NCI-H2107 treated with DMSO at 0.1 percent for 48 hours (cell line): ENCODE data around the gene FMNL2.
"Not testable (repeated sequence)": the region's sequence is repeated elsewhere in the genome, so short reads cannot be mapped to it uniquely, and the experiment has no call there.

Source experiments
- DNase-seq: peaks from one replicate; lab custom pipeline; 2025; ENCODE audit not compliant: unreplicated experiment; lab: John Stamatoyannopoulos, UW

The FMNL2 gene

GRCh38 chr2:152335016-152335725, at the start of gene FMNL2:
TSS of gene FMNL2 (plus strand) at chr2:152335174.
- peak; percentile 47 for DNase-seq

GRCh38 chr2:152292991-152293390, 42.0 kb upstream of the FMNL2 start:
- DNase-seq: no peak

DNA sequence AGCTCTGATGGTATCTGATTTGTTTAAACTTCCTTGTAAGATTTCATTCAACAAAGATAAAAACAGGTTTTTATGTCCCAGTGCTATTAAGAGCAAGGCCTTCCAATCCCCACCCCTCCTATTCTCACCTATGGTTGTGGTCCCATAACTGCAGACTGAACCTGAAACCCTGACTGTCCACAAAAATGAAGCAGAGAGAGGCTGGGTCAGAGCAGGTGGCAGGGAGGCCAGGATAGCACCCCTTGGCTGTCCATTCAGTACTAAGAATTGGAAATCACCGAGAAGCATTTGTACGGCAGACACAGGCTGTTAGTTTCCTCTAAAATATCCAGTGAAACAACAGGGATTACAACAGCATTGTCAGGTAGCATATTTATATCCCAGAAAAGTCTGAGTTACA, 37.3 kb upstream of the FMNL2 start:
- no peak for DNase-seq

- DNase-seq: peak; percentile 38
Observed at GRCh38 chr2:152298754-152299153, 36.2 kb upstream of the FMNL2 start.

DNA sequence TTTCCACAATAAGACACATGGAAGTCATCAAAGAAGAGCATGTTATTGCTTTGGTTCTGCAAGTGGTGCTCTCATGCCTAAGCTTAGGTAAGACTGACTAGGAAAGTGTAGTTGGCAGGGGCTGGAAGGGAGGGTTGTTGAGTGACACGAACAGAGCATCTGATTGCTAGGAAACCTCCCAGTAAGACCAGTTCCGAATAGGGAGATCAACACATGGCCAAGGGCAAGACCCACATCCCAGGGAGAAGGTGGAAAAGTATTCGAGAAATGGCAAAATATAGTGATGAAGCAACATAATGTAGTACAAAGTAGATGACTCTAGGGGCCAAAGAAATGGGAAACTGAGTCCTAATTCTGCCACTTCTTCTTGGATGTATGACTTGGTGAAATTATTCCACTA, 33.8 kb upstream of the FMNL2 start:
- DNase-seq: no peak

- no peak for DNase-seq
Observed at GRCh38 chr2:152303951-152304350, 31.0 kb upstream of the FMNL2 start.

DNA sequence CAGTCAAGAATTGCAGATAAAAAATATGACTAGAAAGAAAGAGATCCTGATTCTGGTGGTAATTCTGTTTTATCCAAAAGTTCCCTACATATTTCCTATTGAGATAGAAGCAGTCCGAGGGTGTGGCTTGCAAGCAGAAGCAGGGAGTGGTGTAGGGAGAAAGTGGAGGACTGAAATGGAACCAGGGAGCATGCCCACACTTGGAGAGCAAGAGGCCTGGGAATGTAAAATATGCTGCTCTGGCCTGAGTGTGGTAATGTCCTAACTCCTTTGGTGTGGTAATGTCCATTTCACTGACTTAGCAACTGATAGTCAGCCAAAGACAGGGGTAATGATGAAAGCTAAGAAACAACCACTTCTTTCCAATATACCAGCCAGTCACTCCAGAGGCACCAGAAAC, 30.1 kb upstream of the FMNL2 start:
- no peak for DNase-seq

DNA sequence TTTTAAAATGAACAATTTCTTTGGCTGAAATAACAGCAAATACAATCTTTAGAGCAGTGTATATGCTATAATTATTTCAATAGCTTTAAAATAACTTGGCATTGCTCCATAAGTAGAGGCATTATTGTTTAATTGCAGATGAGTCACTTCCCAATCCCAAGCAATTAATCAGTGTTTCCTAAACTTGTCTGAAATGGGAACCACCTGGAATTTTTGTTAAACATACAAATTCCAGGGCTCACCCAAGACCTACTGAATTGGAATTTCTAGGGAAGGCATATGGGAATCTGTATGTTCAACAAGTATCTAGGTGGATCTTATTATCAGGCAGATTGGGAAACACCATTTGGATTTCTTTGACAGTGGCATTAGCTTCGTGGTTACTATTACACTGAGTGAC, 27.1 kb upstream of the FMNL2 start:
- no peak for DNase-seq

- DNase-seq: no peak
Observed at GRCh38 chr2:152309352-152310214, 25.4 kb upstream of the FMNL2 start.

- no peak for DNase-seq
Observed at GRCh38 chr2:152319822-152320570, 15.0 kb upstream of the FMNL2 start.

DNA sequence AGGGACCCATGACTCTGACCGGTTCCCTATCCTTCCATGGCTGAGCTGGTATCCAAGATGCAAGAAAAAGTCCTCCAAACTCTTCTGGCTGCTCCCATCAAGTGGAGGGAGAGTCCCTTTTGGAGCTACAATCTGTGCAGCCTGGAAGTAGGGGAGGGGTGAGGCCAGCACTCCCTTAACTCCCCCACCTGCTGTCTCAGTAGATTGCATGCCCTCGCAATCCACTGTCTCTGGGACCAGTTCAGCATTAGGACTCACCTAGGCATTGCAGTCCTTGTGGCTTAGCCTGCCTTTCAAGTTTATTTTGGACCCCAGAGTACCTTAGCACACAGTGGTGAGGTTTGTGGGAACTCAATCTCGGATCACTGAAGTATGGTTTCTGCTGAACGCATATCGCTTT, 14.2 kb upstream of the FMNL2 start:
- DNase-seq: no peak

- DNase-seq: no peak
Observed at GRCh38 chr2:152322222-152322621, 12.8 kb upstream of the FMNL2 start.

DNA sequence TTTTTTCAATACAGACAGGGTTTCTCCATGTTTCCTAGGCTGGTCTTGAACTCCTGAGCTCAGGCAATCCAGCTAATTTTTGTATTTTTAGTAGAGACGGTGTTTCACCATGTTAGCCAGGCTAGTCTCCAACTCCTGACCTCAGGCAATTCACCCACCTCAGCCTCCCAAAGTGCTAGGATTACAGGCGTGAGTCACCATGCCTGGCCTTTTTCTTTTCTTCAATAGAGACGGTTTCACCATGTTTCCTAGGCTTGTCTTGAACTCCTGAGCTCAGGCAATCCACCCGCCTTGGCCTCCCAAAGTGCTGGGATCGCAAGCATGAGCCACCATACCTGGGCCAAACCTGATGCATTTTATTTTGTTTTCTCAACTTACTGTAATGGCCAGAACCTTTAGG, 9.8 kb upstream of the FMNL2 start:
- not testable (repeated sequence) for DNase-seq

DNA sequence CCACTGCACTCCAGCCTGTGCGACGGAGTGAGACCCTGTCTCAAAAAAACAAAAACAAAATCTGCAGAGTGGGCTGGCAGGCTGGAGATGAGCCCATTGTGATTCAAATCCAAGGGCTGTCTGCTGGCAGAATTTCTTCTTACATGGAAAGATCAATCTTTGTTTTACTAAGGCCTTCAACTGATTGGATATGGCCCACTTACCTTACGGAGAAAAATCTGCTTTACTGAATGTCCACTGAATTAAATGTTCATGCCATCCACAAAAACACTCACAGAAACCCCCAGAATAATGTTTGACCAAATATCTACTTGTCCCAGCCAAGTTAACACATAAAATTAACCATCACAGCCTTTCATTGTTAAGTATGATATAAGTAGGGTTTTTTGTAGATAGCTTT, 8.3 kb upstream of the FMNL2 start:
- no peak for DNase-seq

DNA sequence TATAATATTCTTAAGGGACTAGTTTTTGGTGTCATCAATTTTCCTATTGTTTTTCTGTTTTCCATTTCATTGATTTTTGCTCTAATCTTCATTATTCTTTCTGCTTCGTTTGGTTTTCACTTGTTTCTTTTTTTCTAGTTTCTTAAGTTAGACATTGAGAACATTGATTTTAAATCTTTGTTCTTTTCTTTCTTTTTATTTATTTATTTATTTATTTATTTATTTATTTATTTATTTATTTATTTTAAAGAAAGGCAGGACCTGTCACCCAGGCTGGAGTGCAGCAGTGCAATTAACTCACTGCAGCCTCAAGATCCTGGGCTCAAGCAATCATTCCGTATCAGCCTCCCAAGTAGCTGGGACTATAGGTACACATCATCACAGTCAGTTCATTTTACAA, 7.0 kb upstream of the FMNL2 start:
- no peak for DNase-seq

GRCh38 chr2:152330235-152330866, 4.6 kb upstream of the FMNL2 start:
- no peak for DNase-seq

- DNase-seq: no peak
Observed at GRCh38 chr2:152334701-152335015, 316 bp upstream of the FMNL2 start.

GRCh38 chr2:152335726-152336118, 748 bp downstream of the FMNL2 start:
- no peak for DNase-seq

GRCh38 chr2:152336119-152336853, 1.3 kb downstream of the FMNL2 start:
- DNase-seq: no peak

DNA sequence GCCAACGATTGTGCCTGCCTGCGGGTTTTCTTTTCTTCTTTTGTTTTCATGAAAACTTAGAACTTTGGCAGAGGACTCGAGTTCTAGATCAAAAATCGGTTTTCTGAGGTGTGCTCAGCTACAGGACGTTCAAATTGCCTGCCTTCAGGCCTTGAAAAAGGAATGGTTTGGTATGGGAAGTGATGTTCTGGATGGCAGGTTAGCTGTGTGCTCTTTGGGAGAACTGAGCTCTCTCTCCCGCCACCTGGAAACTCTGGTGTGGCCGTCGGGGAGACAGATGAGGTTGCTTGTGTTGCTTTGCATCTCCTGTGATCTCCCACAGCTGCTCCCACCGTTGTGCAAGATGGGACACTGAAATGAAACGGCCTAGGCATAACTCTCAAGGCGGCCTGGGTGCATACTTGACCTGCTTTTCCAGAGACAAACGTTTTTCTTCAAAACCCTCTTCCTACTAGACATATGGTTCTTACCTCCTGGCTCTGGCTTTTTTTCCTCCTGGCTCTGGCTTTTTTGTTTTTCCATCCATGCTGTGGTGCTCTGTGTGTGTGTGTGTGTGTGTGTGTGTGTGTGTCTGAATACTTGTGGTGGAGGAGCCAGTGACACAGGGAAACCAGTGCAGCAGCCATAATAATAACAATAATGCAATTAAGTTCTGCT, 2.0 kb downstream of the FMNL2 start:
- peak; percentile 15 for DNase-seq
